Vagina (tissue), 2 donors: Measurements from ENCODE around the gene EPG5.

Experiments
- CTCF ChIP-seq, 3 experiments: fragments of 450-650 bp in 2 of 3; fragments of 200-600 bp in 1 of 3; sonication (generic) in 1 of 3; IDR thresholded peaks; one replicate each; pipeline ENCODE4 v1.5.1; 2017 to 2019; ENCODE audit warnings: antibody characterized with exemption in 3 of 3, mild to moderate bottlenecking in 2 of 3, moderate library complexity in 2 of 3
- POLR2A ChIP-seq, 2 donors: fragments of 450-650 bp; IDR thresholded peaks; one replicate each; pipeline ENCODE4 v1.6.1; 2017; ENCODE audit warnings: antibody characterized with exemption in 2 of 2, mild to moderate bottlenecking in 2 of 2, moderate library complexity in 2 of 2
- POLR2AphosphoS5 ChIP-seq, 2 donors: sonication (generic); formaldehyde crosslinking; IDR thresholded peaks; one replicate each; pipeline ENCODE4 v1.9.0; 2017; ENCODE audit warnings: antibody characterized with exemption in 2 of 2, mild to moderate bottlenecking in 2 of 2, low read depth in 1 of 2; ENCODE audit not compliant: insufficient read depth in 1 of 2

- no peak for TF ChIP-seq CTCF (IDR thresholded peaks at IDR 0.05)
- no peak for TF ChIP-seq POLR2A (IDR thresholded peaks at IDR 0.05)
- no peak for TF ChIP-seq POLR2AphosphoS5 (IDR thresholded peaks at IDR 0.05; ENCODE audit: insufficient read depth in 1 of 2, low read depth in 1 of 2)
These were observed 31.1 kb upstream of the EPG5 start for GRCh38 chr18:45998244-45998643.
